HepG2 (cell line): ENCODE measurements around the gene ZDHHC16.

ENCODE experiments used
- FIP1L1 ChIP-seq: fragments of 200-400 bp; formaldehyde crosslinking; IDR thresholded peaks from 2 replicates; pipeline ENCODE4 v1.6.1; 2018; ENCODE audit warnings: low read depth, mild to moderate bottlenecking, low read length, moderate library complexity, borderline replicate concordance; ENCODE audit not compliant: insufficient read depth
- HDAC6 ChIP-seq: fragments of 200-600 bp; sonication (generic); IDR thresholded peaks from 2 replicates; pipeline ENCODE4 v1.7.0; 2017; ENCODE audit warnings: mild to moderate bottlenecking, antibody characterized with exemption, low read length, low read depth
- KLF11 ChIP-seq: IDR thresholded peaks from 2 replicates; pipeline ENCODE4 v1.6.1; 2016; ENCODE audit warnings: missing compliant biosample characterization
- SIN3A ChIP-seq: IDR thresholded peaks from 2 replicates; pipeline ENCODE4 v1.6.1; 2011; ENCODE audit warnings: low read depth, mild to moderate bottlenecking, control low read depth, low read length, borderline replicate concordance
- SUZ12 ChIP-seq: fragments of 150-350 bp; IDR thresholded peaks from 2 replicates; pipeline ENCODE4 v1.6.1; 2014; ENCODE audit warnings: low read depth, low read length
- ZNF232 ChIP-seq: sonication (generic); formaldehyde crosslinking; IDR thresholded peaks from 2 replicates; pipeline ENCODE4 v1.4.0; 2020; ENCODE audit warnings: missing genetic modification reagents, borderline replicate concordance
- TF ChIP-seq, protein P1 (sequence below): sonication (generic); formaldehyde crosslinking; IDR thresholded peaks from 2 replicates; pipeline ENCODE4 v1.4.0; 2020; ENCODE audit warnings: missing genetic modification reagents
- TF ChIP-seq, protein P2 (sequence below): sonication (generic); formaldehyde crosslinking; IDR thresholded peaks from 2 replicates; pipeline ENCODE4 v1.9.0; 2021; ENCODE audit warnings: missing genetic modification reagents, borderline replicate concordance

- TF ChIP-seq SUZ12 (no peak), ZNF232 (CRISPR knock-in tag) (no peak), KLF11 (CRISPR knock-in tag) (no peak), HDAC6 (no peak), SIN3A (no peak), FIP1L1 (no peak)
- TF ChIP-seq, protein P1, sequence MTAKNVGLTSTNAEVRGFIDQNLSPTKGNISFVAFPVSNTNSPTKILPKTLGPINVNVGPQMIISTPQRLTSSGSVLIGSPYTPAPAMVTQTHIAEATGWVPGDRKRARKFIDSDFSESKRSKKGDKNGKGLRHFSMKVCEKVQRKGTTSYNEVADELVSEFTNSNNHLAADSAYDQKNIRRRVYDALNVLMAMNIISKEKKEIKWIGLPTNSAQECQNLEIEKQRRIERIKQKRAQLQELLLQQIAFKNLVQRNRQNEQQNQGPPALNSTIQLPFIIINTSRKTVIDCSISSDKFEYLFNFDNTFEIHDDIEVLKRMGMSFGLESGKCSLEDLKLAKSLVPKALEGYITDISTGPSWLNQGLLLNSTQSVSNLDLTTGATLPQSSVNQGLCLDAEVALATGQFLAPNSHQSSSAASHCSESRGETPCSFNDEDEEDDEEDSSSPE (CRISPR knock-in tag) = no peak
- TF ChIP-seq, protein P2, sequence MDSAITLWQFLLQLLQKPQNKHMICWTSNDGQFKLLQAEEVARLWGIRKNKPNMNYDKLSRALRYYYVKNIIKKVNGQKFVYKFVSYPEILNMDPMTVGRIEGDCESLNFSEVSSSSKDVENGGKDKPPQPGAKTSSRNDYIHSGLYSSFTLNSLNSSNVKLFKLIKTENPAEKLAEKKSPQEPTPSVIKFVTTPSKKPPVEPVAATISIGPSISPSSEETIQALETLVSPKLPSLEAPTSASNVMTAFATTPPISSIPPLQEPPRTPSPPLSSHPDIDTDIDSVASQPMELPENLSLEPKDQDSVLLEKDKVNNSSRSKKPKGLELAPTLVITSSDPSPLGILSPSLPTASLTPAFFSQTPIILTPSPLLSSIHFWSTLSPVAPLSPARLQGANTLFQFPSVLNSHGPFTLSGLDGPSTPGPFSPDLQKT = no peak
These were observed 8.5 kb downstream of the ZDHHC16 start for GRCh38 chr10:97454330-97455036.
